Testis (tissue), 3 donors: Measurements from ENCODE around the gene NCL. TPM values are rescaled to one million over a fixed set of nuclear protein-coding genes. Genes with fewer than 3 reads are reported as not detected.

ENCODE experiments used
- DNase-seq: peaks from one replicate; pipeline ENCODE4 v3.0.0-alpha.2; 2019
- H3K27ac ChIP-seq, 2 donors: fragments of 200-600 bp; sonication (generic); one replicate each; pipeline ENCODE4 v1.5.1; 2019
- H3K27me3 ChIP-seq: fragments of 200-600 bp; sonication (generic); one replicate; pipeline ENCODE4 v1.5.1; 2019
- H3K36me3 ChIP-seq: fragments of 200-600 bp; sonication (generic); one replicate; pipeline ENCODE4 v1.5.1; 2017; ENCODE audit warnings: low read depth; ENCODE audit errors: missing control alignments
- H3K4me1 ChIP-seq: fragments of 200-600 bp; sonication (generic); one replicate; pipeline ENCODE4 v1.5.1; 2019
- H3K4me3 ChIP-seq, 2 donors: fragments of 200-600 bp; sonication (generic); one replicate each; pipeline ENCODE4 v1.5.1; 2017 to 2019
- H3K9me3 ChIP-seq: fragments of 200-600 bp; sonication (generic); one replicate; pipeline ENCODE4 v1.5.1; 2017
- POLR2A ChIP-seq: fragments of 450-650 bp; IDR thresholded peaks from one replicate; pipeline ENCODE4 v1.6.1; 2017; ENCODE audit warnings: antibody characterized with exemption, mild to moderate bottlenecking, moderate library complexity
- whole genome bisulfite sequencing, 2 donors: methylation state at CpG; one replicate each; pipeline ENCODE4 v1.1.5; 2018; 5-methylcytosine and 5-hydroxymethylcytosine counted together
- intact Hi-C: fragments of 100-400 bp; cut with DNase I; formaldehyde crosslinking; loops from one replicate; pipeline ENCODE4 v1.15.1; 2023; ENCODE audit warnings: low total_unique reads
- polyA plus RNA-seq: library from polyadenylated mRNA; stranded (reverse); fragments of 350-450 nt; fragmentation: Illumina TruSeq; extraction: RNeasy Lipid Tissue Mini Kit (QIAGEN cat#74804); gene quantifications from one replicate; pipeline ENCODE4 v1.2.3, GENCODE V29; 2014; ENCODE audit warnings: low read depth, low replicate concordance; ENCODE audit not compliant: insufficient read depth
- total RNA-seq, 2 donors: library from RNA; depleted of rRNA; stranded (reverse); fragments of >200 nt; gene quantifications; one replicate each; pipeline ENCODE4 v1.2.3, GENCODE V29; 2016
- TF ChIP-seq, protein P1 (sequence below), 3 experiments: fragments of 450-650 bp in 2 of 3; fragments of 200-600 bp in 1 of 3; sonication (generic) in 1 of 3; IDR thresholded peaks; one replicate each; pipeline ENCODE4 v1.5.1; 2016 to 2019; ENCODE audit warnings: antibody characterized with exemption in 3 of 3, mild to moderate bottlenecking in 2 of 3, moderate library complexity in 1 of 3

NCL gene
- total and polyA plus RNA-seq, 3 donors from 2014 or later: 207 to 293 (median 224) TPM

- intact Hi-C loops: no loop called here
- H3K4me3 ChIP-seq: no peak overlapping the region
- no peak for DNase-seq
- H3K4me1 ChIP-seq: no peaks in the 10 kb centered on the region
- H3K9me3 ChIP-seq: no peaks in the 10 kb centered on the region
- WGBS, 2 donors: 70 to 71% methylated on average over 6 of the region's 6 CpGs
- no peaks in the 10 kb centered on the region for H3K36me3 ChIP-seq
- H3K27ac ChIP-seq: no peak overlapping the region
- no peaks in the 10 kb centered on the region for H3K27me3 ChIP-seq
- TF ChIP-seq, protein P1, sequence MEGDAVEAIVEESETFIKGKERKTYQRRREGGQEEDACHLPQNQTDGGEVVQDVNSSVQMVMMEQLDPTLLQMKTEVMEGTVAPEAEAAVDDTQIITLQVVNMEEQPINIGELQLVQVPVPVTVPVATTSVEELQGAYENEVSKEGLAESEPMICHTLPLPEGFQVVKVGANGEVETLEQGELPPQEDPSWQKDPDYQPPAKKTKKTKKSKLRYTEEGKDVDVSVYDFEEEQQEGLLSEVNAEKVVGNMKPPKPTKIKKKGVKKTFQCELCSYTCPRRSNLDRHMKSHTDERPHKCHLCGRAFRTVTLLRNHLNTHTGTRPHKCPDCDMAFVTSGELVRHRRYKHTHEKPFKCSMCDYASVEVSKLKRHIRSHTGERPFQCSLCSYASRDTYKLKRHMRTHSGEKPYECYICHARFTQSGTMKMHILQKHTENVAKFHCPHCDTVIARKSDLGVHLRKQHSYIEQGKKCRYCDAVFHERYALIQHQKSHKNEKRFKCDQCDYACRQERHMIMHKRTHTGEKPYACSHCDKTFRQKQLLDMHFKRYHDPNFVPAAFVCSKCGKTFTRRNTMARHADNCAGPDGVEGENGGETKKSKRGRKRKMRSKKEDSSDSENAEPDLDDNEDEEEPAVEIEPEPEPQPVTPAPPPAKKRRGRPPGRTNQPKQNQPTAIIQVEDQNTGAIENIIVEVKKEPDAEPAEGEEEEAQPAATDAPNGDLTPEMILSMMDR (IDR thresholded peaks at IDR 0.05): no peak
- no peak for TF ChIP-seq POLR2A
These were observed 6.1 kb upstream of the NCL start for GRCh38 chr2:231470246-231470900.

DNA sequence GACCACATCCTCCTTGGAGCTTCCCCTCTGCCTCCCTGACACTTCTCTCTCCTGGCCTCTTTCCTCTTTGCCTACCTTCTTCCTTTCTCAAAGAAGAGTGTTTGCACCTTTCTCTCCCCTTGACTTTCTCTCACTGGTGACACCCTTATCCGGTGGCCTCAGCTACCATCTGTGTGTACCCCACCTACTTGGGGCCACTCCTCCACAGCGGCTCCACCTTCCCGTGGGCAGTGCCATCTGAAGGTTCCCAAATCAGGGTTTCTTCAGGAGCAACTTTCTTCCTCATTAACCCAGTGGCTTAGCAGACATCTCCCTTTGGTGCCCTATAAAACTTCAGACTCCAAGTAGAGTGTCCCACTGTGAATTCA lies 5.3 kb upstream of the NCL start:
- Histone ChIP-seq H3K27me3 (no peaks in the 10 kb centered on the region), H3K9me3 (no peaks in the 10 kb centered on the region), H3K4me1 (no peaks in the 10 kb centered on the region), H3K36me3 (no peaks in the 10 kb centered on the region), H3K4me3 (no peak overlapping the region), H3K27ac (no peak overlapping the region)
- 69 to 83% methylated on average over 3 of the region's 3 CpGs for WGBS, 2 donors
- TF ChIP-seq, protein P1 (IDR thresholded peaks at IDR 0.05): no peak
- TF ChIP-seq POLR2A: no peak
- intact Hi-C loops: no loop called here
- DNase-seq: no peak

DNA sequence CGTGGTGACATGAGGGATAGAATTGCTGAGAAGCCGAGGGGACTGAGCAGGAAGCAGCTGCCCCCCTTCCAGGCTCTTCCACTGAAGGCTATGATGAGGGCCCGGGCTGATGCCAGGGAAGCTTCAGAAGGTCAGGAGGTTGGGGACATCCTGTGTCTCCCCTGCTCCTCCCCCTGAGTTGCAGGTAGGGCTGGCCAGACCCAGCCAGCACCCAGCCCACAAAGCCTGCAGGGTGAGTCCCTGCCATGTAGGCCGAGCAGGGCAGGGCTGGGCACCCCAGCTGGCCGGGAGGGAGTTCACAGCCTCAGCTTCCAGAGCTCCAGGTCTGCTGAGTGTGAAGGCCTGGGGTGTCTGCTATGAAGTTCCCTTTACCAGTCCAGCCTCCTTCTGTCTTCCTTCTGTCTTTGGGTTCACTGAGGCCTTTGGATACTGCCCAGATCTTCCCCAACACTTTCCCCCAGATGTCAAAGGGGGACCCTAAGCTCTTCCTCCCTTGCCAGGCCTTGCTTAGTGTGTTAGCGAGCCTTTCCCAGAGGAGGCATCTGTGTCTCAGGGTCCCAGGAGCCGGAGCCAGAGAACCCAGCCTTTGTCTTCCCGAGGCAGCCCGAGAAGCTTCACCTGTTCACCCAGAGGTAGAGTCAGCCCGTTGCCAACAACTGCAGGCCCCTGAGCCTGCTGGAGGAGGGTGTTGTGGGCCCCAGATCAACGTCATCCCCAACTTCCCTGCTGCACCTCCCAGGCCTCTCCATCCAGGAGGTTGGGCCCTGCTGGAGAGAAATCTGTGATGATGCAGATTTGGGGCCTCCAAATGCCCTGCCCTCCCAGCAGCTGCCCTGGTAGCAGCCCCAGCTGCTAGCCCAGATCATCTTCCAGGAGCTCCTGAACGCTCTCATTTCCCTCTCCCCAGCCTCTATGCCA lies 3.6 kb upstream of the NCL start:
- no peak overlapping the region for H3K27ac ChIP-seq
- no peaks in the 10 kb centered on the region for H3K9me3 ChIP-seq
- peaks cover 7% of the 10 kb centered on the region for H3K4me1 ChIP-seq
- H3K4me3 ChIP-seq: no peak overlapping the region
- H3K27me3 ChIP-seq: no peaks in the 10 kb centered on the region
- DNase-seq: no peak
- no peaks in the 10 kb centered on the region for H3K36me3 ChIP-seq
- TF ChIP-seq, protein P1 (IDR thresholded peaks at IDR 0.05): no peak
- no peak for TF ChIP-seq POLR2A
- intact Hi-C loops: no loop called here
- 74 to 79% methylated on average over 8 to 12 of the region's 12 CpGs for WGBS, 2 donors

DNA sequence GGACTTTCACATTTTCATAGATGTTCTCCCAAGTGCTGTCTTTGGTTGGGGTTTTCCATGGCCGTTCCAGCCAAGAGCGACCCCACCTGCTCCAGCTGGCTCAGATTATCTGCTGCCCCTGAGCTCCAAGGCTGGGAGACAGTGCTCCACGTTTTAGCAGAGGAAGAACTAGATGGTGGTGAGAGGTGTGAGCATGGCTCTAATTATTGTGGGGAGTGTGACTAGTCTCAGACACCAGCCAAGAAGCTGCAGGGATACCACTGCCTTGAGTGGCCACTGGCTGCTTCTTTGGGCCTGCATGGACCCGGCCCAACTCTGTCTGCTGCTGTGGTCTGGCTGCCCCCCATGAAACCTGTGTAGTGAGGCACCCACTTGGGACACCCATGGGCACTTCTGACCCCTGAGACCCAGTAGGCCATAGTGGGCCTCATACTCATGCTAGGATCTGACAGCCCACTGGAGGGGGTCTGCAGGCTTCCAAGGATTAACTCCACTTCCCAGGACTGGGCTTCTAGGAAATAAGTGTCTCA lies 2.8 kb upstream of the NCL start:
- H3K27me3 ChIP-seq: no peaks in the 10 kb centered on the region
- H3K36me3 ChIP-seq: no peaks in the 10 kb centered on the region
- no peaks in the 10 kb centered on the region for H3K9me3 ChIP-seq
- H3K4me1 ChIP-seq: peaks cover 14% of the 10 kb centered on the region
- no peak overlapping the region for H3K27ac ChIP-seq
- TF ChIP-seq, protein P1 (IDR thresholded peaks at IDR 0.05): no peak
- TF ChIP-seq POLR2A: no peak
- 71 to 76% methylated on average over 4 of the region's 4 CpGs for WGBS, 2 donors
- no peak for DNase-seq
- H3K4me3 ChIP-seq: no peak overlapping the region
- intact Hi-C loops: no loop called here
